ENCODE data around the gene RASSF8. TPM values are rescaled to one million over a fixed set of nuclear protein-coding genes. Genes with fewer than 3 reads are reported as not detected.

The RASSF8 gene
- polyA plus RNA-seq, 5 donors = 19.9 to 39.4 (median 37.6) TPM

DNA sequence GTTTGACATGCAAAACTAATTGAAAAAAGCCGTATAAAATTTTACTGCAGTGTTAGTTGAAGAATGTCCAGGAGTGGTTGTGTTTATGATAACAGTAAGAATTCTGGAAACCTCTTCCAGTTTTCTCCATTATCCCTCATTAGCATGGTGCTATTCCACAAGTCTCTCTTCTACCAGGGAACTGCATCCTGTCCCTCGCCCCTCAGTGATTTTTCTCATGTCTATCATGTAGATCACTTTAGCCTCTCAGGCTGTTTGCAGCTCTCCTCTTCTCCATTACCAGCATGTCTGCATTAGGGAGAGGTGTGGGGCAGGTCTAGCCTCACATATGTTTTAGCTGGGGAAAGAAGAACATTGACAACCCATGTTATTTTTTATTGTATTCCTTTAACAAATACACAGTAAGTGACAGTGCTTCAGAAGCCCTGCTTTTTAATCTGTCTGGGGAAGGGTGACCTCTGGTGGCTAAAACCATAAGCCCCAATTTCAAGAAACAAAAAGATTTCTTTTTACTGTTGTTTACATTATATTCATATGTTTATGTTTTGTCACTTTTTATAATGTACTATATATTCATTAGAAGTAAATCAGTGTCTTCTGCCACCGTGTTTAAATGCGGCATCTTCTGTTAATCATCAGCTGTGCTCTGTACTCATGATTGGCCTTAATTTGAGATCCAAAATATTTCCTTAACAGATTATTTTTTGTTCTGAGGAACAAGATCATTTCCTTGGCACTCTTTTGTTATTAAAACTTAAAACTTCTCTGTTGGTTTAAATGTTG lies 70.7 kb downstream of the RASSF8 start:
- peak in 1 of 2 donors; percentile 56 for DNase-seq

DNA sequence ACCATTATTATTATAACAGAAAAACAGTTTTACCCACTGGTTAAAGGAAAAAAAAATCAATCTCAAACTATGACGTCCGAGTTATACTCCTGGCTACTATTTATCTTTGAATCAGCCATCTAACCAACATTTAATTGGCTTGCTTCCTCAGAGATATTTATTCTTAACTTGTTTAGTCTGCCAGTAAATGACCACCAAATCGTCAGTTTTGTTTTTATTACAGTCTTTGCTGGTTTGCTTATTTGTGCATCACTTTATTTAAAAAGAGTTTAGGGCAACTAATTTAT lies 71.2 kb downstream of the RASSF8 start:
- no peak for DNase-seq

DNA sequence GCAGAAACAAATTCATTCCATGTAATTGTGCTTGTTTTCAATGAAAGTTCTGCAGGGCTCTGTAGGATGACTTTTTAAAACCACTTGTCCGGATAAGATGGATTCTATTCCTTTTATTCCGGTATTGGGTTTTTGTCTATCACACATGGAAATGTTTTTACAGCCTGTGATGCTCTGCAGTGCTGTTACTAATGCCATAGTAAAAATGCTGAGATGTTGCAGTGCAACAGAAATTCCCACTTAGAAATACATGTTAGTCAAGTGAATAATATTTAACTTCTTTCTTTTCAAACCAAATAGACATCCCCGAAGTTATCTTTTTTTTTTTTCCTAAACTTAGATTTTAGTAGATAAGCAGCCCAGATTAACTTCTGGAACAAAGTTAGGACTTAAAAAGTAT lies 71.9 kb downstream of the RASSF8 start:
- no peak for DNase-seq

DNA sequence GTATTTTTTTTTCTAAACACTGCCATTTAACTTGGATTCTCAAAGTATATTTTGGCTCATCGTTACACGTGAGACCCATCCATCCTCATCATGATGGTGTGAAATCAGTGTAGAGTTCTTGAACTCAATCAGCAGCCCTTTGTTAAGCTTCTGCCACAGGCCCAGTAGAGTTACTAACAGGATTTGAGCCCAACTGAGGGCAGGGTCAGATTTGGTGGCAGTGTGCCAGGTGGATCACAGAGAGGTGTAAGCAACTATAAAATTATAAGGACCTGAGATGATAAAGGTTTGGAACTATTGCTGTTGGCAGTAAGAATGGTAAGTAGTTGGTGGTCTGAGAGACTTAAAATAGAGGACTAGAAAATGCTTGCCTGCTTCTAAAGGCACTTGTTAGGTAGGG lies 72.8 kb downstream of the RASSF8 start:
- DNase-seq = no peak

DNA sequence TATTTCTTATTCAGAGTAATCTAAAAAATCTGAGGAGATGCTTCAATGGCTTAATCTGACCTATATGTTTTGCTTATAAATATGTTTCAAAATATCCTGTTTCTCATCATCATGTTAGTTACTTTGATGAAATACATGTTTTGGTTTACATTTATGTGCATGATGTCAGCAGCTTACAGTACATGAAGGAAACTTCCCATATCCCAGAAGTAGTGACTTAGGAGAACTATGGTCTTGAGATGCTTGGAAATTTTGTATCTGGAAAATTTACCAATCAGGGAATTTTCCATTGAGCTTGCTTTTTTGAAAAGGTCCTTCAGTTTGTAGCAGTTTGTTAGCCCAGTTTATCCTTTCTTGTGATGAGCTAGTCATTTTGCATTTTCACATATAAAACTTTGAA lies 73.3 kb downstream of the RASSF8 start:
- no peak for DNase-seq

DNA sequence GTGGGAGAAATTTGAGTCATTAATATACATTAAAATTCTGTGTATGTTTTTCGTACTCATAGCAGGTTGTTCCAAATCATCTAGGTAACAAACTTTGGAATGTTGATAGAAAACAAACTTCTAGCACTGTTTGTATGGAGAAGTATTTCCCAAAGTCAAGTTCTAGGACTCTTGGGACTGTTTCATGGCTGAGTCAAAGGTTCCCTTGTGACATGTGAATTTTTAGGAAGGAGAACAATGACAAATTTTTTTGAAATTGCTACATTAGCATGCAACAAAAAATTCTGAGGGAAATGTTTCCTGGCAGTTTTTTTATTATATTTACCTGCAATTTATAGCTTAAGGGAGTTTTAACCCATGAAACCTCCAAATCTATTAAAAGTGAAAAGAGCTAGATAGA lies 73.8 kb downstream of the RASSF8 start:
- no peak for DNase-seq

DNA sequence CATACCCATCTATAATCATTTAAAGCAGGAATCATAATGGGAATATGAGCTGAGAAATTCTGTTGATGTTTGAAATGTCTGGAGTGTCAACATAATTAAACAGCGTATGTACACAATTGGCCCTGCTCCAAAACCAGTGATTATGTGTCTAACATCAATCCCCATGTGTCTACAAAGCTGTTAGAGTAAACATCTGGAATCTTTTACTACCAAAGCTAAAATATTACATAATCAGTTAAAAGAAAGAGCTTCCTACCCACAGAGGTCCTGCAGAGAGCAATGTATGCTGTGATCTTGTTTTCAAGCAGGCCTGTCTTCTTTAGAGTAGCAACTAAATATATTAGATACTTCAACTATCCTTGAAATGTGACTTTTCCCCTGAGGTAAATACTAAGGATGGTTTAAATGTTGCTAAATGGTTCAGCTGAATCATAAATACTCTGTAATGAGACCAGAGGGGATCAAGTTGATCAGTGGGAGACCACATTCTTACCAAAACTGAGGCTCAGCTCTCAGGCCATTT lies 74.3 kb downstream of the RASSF8 start:
- DNase-seq = peak; percentile 57

DNA sequence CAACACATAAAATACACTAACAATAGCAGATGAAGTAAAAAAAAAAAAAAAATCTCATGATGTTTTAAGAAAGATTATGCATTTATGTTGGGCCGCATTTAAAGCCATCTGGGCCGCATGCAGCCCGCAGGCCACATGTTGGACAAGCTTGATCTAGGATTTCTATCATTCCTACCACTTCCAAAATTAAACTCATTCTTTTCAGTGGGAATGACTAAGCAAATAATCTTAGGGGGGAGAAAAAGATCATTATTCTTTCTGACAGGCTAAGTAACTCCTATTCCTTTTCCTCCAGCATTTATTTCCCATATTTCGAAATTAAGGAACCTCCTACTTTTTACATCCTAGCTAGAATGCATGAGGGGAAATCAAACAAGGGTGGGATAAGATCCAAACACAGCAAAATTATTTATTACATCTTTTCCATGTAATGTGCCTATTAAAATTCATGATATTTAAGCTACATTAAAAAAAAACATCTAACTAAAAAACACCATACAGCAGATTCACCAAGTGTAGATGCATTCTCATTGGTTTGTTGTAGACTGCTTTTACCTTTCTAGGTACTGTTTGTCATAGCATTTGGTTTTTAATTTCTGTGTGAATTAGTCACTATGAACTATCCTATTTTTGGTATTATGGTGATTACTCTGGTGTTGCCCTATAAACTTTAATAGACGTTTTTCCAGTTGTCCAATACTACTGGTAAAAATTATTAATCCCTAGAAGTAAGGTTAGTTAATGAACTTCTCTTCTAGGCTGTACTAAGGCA lies 76.1 kb downstream of the RASSF8 start:
- no peak for DNase-seq

DNA sequence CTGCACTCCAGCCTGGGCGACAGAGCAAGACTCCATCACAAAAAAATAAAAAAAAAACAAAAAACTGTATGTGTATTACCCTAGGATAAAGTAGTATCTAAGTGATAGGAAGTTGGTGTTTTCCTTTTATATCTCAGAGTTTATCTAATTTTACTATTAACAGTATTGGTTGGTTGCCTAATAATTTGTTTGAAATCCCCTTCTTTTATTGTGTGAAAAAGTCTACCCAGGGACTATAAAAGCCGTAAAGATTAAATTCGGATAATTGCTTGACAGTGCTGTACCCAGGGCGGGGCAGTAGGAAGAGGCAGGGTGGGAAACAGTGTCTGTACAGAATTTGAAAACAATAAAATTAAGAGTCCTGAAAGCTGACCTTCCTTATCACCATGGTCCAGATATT lies 78.4 kb downstream of the RASSF8 start:
- DNase-seq = no peak

DNA sequence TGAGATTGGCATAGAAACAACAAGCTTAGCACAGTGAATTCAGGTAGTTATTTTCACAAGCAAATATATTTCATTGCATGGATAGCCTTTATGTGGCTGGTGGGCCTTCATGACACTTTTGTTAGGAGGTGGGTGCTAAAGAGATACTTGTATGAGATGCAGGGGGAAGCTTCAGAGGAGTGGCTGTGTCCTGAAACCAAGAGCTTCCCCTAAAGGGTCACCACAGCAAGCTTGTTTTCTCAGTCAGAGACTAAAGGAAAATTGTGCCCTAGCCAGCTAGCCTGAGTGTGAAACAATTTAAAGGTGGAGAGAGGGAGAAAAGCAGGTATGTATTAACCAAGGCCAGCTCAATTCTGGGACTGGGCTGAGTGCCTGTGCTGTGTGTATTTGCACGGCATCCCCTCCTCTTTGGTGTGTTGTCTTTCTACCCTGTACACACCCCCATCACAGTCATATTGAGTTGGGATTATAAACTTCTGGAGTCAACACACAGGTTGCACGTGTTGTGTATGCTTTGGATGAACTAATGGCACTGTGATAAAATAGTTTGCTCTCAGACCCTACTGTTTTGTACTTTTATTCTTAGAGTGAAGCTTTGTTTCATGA lies 79.2 kb downstream of the RASSF8 start:
- DNase-seq = no peak

DNA sequence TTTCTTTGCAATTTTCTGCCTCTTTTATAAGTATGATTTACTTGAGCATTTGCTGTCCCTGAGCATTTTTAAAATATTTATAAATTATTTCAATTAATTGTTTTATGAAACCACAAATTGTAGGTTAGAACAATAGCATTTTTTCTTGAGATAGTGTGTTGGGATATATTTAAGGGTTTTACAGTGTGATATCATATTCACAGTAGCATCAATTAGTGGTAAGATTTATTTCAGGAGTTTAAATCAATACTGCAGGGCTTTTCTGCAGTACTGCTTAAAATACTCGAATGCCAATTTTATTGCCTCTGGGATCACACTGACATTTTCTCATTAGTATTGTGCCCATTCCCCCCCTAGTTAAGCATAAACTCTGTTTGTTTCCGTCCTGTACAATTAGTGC lies 84.2 kb downstream of the RASSF8 start:
- no peak for DNase-seq

DNA sequence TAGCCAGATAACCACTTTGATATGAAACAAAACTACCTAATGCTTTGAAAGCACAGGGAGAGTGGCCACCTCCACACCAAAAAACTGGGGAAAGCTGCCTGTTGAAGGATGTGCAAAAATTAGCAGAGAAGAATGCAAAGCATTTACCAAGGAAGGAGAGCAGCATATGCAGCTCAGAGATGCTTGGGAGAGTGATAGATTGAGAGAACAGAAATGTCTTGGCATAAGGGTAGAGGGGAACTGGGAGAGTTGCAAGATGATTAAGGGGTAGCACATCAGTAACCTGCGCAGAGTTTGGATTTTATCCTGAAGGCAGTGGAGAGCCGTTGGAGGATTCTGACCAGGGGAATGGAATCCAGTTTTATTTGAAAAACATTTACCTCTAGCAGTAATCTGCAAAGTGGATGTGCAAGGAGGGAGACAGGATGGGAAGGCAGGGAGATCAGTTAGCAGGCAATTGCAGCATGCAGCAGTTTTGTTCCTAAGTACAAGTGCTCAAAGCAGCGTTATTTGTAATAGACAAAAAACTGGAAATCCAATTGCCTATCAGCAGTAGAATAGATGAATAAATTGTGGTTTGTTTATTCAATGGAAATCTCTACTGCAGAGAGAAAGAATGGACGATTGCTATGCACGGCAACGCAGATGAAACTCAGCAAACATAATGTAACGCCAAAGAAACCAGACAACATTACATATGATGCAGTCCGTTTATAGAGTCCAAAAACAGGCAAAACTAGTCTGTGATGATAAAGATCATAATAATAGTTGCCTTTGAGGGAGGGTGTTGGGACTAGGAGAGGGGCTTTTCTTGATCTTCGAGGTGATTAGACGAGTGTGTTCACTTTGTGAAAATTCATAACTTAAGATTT lies 84.9 kb downstream of the RASSF8 start:
- no peak for DNase-seq

DNA sequence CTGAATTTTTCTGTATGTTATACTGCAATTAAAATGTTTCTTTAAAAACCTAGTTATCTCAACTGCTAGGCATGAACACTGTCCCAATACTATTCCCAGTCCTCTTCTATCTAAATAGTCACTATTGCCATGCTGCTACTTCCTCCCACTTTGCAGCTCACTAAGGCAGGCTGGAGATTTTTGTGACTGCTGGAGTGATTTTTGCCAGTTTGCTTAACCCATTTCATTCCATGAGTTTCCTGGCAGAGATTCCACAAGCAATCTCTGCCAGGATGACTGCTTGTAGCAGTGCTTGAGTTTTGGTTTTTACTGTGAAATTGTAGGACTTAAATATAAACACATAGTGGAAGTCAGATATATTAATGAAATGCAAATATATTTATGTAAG lies 85.5 kb downstream of the RASSF8 start:
- DNase-seq = peak in 1 of 2 donors; percentile 35

DNA sequence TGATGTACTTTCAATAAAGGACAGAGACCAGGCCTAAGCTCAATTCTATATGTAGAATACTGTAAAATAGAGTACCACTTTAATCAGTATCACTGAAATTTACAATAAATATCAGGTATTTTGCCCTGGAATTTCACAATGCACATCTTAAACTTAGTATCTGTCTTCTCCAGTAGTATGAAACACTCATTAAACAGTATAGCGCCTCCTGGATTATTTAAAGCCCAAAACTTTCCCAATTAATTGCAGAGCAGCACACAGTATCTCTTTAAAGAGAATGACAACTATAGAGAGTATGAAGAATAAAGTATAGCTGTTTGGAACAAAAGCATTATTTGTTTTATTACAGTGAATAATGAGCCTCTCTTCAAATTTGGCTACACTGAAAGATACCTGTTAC lies 86.1 kb downstream of the RASSF8 start:
- no peak for DNase-seq

DNA sequence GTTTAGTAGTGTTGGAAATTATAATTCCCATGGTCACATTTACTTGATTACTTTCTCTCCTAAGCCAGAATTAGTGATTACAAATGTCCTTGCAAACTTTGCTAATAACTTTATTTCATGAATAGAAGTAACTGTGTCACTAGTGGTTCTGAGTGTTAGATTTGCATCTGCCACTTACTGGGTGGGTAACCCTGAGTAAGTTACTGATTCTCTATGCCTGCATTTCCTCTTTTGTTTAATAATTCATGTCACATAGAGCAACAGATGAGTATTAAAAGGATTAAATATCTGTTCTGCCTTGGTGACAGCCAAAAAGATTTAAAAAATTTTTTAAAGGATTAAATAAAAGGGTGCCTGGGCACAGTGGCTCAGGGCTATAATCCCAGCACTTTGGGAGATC lies 87.7 kb downstream of the RASSF8 start:
- no peak for DNase-seq

DNA sequence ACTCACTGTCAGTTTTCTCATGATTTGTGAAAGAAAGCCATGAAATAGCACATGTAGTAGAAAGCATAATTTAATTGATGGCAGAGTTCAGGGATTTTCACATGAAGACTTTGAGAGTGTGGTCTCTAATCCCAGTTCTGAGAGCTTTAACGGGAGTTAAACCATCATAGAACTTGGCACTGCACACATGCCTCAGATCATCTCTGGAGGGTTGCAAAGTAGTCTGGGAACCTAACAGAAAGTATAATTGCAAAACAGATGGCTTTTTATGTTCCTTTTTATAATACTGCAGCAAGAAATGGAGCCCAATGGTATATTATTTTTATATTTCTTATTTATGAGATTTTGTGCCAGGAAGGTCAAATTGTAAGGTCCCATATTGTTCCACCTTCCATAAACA lies 88.4 kb downstream of the RASSF8 start:
- DNase-seq = no peak

DNA sequence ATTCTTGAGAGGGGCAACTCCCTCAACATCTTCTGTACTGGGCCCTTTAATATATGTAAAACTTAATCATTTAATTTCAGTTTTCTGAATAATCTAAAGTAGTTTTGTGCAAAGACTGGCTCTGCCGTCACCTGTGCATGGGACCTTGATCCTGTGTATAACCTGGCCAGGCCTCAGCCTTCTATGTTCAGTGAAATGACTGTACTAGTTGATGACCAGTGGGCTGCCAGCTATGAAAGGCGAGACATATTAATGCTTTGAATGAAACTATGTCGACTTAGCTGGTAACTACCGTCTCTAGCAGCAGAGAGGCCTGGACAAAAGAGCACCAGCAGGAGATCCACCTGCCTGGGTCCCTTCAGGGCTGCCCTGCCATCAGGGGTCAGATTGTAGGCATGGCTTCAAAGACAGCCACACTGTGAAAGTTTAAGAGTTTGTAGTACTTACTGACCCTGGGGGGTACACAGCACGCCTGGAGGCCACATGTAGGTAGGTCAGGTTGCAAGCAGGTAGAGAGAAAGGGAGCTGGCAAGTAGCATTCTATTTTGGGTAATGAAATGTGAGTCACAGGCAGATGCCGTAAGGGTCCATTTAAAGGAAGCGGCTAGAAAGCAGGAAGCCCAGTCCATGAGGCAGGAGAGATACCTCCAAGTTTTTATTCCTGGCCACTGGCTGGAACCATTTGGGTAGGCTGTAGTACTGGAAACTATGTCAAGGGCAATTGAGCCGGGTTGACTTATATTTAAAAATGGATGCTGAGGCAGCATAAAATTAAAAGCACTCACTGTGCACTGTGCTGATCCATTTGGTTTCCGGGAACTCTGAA lies 89.1 kb downstream of the RASSF8 start:
- DNase-seq = no peak

DNA sequence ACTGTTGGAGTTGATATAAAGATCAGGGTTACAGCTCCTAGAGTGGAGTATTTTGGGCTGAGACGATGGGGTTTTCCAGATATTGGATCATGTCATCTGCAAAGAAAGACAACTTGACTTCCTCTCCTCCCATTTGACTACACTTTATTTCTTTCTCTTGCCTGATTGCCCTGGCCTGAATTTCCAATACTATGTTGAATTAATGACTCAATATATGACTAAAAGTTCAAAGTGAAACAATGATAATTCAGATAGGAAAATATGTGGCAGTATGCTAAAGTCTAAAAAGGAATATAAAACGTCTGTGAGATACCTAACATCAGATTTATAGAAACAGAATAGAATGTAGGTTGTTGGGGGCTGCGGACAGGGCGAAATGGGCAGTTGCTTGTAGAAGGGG lies 94.2 kb downstream of the RASSF8 start:
- DNase-seq = no peak

DNA sequence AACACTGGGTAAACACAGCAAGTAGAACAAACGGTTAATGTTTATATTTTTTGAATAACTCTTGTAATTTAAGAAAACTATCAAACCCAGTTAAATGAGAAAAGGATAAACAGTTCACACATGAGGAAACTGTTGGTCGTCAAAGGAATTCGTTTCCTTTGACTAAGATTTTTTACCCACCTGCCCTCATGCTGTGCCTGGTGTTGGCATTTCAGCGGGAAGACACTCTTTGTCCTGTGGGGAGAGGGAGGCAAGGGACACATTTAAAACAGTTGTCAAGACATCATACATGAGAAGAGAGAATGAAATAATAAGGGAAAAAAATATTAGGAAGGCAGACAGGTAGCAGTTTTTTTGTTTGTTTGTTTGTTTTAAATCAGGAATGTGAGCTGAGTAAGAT lies 95.9 kb downstream of the RASSF8 start:
- no peak for DNase-seq

DNA sequence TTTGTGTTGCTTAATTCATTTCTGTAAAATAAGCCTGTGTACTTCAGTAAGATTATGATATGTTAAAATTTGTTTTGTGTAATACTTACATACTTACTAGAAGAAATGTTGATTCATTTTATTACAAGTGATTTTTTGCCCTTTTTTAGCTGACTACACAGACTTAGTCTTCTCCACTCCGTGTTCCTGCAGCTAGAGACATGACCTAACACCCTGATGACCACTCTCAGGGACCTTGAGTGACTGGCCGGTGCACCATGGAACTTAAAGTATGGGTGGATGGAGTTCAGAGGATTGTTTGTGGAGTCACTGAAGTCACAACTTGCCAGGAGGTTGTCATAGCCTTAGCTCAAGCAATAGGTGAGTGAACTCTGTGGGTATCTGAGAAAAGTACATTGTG lies 96.6 kb downstream of the RASSF8 start:
- no peak for DNase-seq

DNA sequence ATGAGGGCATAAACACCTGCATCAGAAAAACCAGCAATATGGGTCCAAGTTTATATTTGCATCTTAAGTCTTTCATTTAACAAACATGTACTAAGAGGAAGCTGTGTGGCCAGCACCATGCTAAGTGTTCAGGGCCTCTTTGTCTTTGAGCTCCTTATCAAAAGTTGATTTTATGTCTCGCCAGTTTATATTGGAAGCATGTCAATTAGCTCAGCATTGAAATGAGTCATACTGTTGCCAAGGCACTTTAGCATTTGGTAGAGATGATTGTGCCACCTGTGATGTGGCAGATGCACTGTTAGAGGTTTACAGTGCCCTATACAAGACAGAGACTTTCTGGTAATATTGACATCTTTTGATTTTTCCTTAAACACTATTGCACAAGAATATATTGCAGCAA lies 97.9 kb downstream of the RASSF8 start:
- no peak for DNase-seq
